Measurements from ENCODE around the gene DHX16. TPM values are rescaled to one million over a fixed set of nuclear protein-coding genes. Genes with fewer than 3 reads are reported as not detected.
"Not testable (repeated sequence)": the region's sequence is repeated elsewhere in the genome, so short reads cannot be mapped to it uniquely, and the experiment has no call there.

Gene DHX16
- total and polyA plus RNA-seq, 8 donors = 23.8 to 43.4 (median 40.0) TPM

- Histone ChIP-seq H3K9me3 (no peaks in the 10 kb centered on the region), H3K27ac (peak within 1 kb of the TSS; percentile 94), H3K27me3 (no peaks in the 10 kb centered on the region), H3K4me3 (peak within 1 kb of the TSS; percentile 80), H3K36me3 (peaks cover 8 to 35% of the 10 kb centered on the region in 2 donors), H3K4me1 (peaks cover 33 to 73% of the 10 kb centered on the region in 2 donors)
- DNase-seq (peak; percentile 95 to 99 (median 98)), ATAC-seq (peak; percentile 79)
- intact Hi-C loops (cut with DNase I) = no loop called here
- TF ChIP-seq CTCF (IDR thresholded peaks at IDR 0.05) = no peak
Measured at GRCh38 chr6:30719791-30720737, 47.3 kb upstream of the DHX16 start, which contains the start of gene TUBB. Gene TUBB (plus strand): TSS chr6:30720352. CDS start chr6:30720507, 155 bp downstream.

DNA sequence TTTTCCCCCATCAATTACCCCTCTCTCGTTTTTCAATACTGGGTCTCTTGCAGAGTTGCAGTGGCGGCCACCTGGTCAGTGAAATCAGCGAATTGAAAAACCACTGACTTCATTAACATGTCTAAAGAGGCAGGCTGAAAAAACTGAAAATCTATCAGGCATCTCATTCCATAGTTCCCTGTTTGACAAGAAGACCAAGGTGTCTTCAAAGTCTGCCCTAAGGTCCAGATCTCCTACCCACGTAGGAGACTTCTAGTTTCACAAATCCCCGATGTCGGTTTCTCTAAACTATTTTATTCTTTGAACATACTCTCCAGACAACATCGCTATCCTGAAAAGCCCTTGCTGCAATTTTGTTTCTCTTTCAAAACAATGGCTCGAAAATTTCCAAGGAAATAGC is 46.5 kb upstream of the DHX16 start:
- H3K4me1 ChIP-seq = peaks cover 33 to 66% of the 10 kb centered on the region in 2 donors
- H3K27ac ChIP-seq = peak overlapping the region; percentile 94
- no peak for ATAC-seq
- H3K27me3 ChIP-seq = no peaks in the 10 kb centered on the region
- H3K36me3 ChIP-seq = peaks cover 8 to 33% of the 10 kb centered on the region in 2 donors
- peak overlapping the region; percentile 80 for H3K4me3 ChIP-seq
- no peak for TF ChIP-seq CTCF (IDR thresholded peaks at IDR 0.05)
- DNase-seq = peak in 1 of 4 donors; percentile 20
- no peaks in the 10 kb centered on the region for H3K9me3 ChIP-seq
- intact Hi-C loops (cut with DNase I) = no loop called here

DNA sequence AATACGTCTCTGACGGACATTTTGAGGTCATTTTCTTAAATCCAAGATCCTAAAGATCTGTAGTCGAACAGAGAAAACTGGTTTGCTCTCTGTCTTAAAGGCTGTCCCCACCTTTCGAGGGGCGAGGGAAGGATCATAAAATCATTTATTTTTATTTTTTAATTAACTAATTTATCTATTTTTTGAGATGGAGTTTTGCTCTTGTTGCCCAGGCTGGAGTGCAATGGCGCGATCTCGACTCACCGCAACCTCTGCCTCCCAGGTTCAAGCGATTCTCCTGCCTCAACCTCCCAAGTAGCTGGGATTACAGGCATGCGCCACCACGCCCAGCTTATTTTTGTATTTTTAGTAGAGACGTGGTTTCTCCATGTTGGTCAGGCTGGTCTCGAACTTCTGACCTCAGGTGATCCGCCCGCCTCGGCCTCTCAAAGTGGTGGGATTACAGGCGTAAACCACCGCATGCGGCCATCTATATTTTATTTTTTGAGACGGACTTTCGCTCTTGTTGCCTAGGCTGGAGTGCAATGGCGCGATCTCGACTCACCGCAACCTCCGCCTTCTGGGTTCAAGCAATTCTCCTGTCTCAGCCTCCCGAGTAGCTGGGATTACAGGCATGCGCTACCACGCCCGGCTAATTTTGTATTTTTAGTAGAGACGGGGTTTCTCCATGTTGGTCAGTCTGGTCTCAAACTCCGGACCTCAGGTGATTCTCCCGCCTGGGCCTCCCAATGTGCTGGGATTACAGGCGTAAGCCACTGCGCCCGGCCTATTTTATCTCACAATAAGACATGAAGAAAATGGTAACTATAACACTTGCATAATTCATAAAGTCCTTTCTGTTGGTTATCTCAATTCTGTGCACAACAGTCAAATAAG is 45.3 kb upstream of the DHX16 start:
- TF ChIP-seq CTCF (IDR thresholded peaks at IDR 0.05) = peak in 1 of 2 donors; percentile 2
- H3K27me3 ChIP-seq; DNase-seq; H3K9me3 ChIP-seq; intact Hi-C loops (cut with DNase I); ATAC-seq: not testable (repeated sequence)
- Histone ChIP-seq H3K4me1 (peaks cover 33 to 53% of the 10 kb centered on the region in 2 donors), H3K36me3 (peaks cover 3 to 33% of the 10 kb centered on the region in 2 donors), H3K27ac (peak overlapping the region; percentile 94), H3K4me3 (peak overlapping the region; percentile 4 to 67)

- Histone ChIP-seq H3K27me3 (no peaks in the 10 kb centered on the region), H3K4me3 (peak within 1 kb of the TSS; percentile 67 to 70), H3K36me3 (peaks cover 0 to 33% of the 10 kb centered on the region in 2 donors), H3K9me3 (no peaks in the 10 kb centered on the region), H3K4me1 (peaks cover 27 to 45% of the 10 kb centered on the region in 2 donors), H3K27ac (peak within 1 kb of the TSS; percentile 93 to 94)
- peak; percentile 29 to 82 for TF ChIP-seq CTCF (IDR thresholded peaks at IDR 0.05)
- intact Hi-C loops (cut with DNase I) = no loop called here
- DNase-seq (peak; percentile 99 to 100 (median 100)), ATAC-seq (peak; percentile 80)
Measured at GRCh38 chr6:30717129-30717844, 44.5 kb upstream of the DHX16 start, which contains the start of gene MDC1. Gene MDC1 (minus strand): TSS chr6:30717281. CDS start chr6:30715175, 2,106 bp downstream.
